M059J (cell line): ENCODE measurements around the gene TARBP1. TPM values are rescaled to one million over a fixed set of nuclear protein-coding genes. Genes with fewer than 3 reads are reported as not detected.
"Not testable (repeated sequence)": the region's sequence is repeated elsewhere in the genome, so short reads cannot be mapped to it uniquely, and the experiment has no call there.

ENCODE experiments used
- DNase-seq: peaks from one replicate; pipeline ENCODE4 v3.0.0-alpha.2; 2012; ENCODE audit warnings: low read depth
- total RNA-seq: library from RNA; depleted of rRNA; stranded (reverse); fragments of >200 nt; shearing (Covaris generic); gene quantifications from 2 replicates; pipeline ENCODE4 v1.2.3, GENCODE V29; 2014

The TARBP1 gene
- total RNA-seq, 1 experiment from 2014 or later: 17.1 TPM

DNA sequence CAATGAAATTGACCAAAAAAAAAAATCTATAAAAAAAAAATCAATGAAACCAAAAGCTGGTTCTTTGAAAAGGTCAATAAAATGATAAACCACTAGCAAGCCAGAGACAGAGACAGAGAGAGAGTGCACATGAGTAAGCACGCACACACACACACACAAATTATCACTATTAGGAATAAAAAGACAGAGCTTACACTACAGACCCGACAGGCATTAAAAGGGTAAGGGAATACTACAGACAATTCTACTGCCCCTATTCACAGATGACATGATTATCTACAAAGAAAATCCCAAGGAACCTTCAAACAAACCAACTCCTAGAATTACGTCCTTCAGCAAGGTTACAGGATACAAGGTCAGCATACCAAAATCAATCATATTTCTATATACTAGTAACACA, 38.6 kb downstream of the TARBP1 start:
- DNase-seq: peak; percentile 2

DNA sequence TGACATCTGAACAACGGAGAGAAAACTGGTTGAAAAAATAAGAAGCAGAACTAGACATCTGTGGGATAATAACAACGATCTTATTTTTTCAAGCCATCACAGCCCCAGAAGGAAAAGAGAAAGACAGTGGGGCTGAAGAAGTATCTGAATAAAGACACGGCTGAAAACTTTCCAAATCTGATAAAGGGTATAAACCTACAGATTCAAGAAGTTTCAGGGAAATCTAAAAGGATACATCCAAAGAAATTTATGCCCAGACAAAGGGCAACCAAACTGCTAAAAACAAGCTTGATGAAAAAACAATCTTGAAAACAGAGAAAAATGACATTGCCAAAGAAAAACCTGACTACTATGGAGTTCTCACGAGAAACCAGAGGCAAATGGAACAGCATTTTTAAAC, 40.4 kb downstream of the TARBP1 start:
- DNase-seq: no peak

DNA sequence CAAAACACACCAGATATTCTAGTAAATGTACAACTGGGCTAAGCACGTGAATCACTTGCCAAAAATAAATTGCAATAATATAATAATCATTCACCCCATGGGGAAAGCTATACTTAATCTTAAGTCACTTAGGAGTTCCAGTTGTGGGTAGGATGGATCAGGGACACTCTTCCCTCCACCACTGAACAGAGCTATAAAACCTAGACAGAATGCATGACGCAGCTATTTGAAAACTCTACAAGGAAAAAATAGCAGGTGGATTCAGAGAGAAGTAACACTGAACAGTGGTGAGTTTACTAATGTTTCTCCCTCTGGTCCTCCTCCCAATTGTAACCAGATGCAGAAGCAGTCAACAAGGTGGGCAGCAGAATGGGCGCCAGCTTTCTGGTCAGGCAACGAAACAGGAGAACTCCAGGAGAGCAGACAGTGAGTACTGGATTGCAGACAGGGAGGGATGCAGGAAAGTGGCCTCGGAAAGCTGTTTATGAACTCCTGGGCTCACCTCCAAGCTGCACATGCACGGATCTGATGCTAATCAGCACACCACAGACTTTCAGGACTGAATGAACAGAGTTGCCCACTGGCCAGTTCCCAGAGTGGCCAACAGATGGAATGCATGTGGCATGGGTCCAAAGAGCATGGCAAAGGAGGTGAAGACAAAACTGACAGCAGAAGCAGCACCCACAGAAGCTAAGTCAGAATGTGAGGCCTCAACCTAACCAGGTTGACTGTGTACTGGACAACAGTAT, 41.4 kb downstream of the TARBP1 start:
- DNase-seq: peak; percentile 91

DNA sequence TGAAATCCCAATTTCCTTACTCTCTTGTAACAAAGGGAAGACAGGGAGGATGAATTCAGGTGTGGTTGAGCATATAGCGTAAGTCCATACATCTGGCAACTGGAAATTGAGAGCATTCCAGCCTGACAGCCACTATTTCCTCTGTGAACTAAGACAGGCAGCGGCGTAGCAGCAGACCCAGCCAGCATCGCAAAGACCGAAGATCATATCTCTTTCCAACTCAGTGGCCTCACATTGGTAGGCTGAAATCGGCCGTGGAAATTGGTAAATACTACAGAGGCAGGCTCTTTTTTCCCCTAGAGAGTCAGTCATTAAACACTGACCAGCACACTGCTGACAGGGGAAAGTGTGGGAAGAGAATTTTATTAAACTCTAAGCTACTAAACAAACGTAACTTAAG, 43.4 kb downstream of the TARBP1 start:
- no peak for DNase-seq

DNA sequence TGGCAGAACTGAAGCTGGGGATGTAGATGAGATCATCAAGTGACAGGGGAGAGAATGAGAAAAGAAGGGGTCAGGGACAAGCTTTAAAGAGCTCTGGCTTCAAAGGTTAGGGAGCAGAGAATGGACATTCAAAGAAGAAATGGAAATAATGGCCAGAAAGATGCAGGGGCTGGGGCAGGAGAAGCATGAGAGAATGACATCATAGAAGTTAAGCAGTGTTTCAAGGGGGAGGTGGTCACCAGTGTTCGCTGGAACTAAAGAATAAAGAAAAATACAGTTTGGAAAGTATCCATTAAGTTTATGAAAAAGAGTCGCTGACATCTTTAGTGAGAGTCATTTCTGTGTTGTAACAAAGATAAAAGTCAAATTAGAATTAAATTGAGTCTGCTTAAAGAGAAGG, 44.3 kb downstream of the TARBP1 start:
- DNase-seq: no peak

DNA sequence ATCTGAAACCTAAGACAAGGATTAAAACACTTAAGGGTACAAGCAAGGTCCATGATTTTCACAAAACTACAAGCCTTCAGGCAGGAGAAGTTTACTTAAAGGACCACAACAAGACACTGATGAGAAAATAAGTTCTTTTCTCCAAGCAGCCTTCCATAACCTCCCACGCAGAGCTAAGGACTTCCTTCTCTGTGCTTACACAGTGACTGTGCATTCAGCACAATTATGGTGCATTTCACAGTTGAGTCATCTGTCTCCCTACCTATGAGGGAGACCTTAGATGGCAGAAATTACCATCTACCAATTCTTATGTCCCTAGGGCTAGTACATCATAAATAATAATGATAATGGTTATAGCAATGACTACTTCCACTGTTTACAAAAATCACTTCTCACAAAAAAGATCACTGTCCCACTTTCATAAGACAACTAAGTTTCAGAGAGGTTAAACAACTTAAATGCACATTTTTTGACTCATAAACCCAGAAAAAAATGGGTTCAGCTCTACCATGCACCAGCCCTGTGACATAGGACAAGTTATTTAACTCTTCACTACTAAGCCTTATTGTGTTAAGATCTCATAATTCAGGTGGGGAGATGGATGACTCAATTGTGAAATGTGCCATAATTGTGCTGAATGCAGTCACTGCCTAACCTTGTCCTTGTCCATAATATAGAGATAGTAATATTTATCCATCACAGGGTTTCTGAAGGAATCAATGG, 45.3 kb downstream of the TARBP1 start:
- peak; percentile 60 for DNase-seq

DNA sequence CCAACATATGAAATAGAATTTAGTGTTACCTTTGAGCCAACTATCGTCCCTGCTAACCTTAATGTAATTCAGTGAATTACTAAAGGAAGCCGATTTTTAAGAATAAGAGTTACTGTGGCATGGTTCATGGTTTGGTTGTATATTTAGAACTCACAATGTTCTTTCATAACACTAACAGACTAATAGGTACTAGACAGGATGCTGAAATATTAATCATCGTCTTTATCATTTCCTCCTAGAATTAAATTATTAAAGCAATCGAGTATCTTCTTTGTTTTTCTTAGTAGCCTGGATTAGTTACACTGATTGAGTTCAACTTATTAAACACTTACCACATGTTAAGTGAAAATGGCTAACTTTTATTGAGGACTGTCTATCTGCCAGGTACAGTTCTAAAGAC, 47.7 kb downstream of the TARBP1 start:
- DNase-seq: no peak

DNA sequence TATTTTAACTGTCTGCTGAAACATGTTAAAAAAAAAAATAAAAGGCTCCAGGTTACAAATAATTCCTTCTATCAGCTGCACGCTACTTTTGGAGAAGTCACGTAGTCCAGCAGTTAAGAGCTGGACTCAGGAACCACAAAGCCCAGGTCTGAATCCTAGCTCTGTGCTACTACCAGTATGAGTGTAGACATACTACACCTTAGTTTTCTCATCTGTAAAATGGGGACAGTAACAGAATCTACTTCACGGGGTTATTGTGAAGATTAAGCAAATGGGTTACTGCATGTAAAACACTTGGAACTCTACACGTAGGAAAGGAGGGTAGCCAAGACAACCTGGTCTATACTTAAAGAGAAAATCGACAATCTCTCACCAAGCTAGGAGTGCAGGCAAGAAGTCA, 48.3 kb downstream of the TARBP1 start:
- no peak for DNase-seq

DNA sequence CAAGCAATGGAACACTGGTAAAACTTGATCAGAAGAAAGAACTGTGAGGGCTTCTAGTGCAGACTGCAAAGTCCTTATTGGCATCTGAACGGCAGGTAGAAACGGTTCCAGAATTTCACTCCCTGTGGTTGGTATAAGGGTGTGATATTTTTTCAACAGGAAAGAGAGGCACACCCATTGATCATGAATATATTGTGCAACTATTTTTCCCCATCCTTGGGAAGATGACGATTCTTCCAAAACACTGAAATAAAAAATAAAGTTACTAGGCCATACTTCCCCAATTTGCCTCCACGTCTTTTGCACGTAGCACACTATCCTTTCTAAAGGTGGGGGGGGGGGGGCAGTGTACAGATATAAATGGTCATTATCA, 49.6 kb downstream of the TARBP1 start:
- DNase-seq: no peak

DNA sequence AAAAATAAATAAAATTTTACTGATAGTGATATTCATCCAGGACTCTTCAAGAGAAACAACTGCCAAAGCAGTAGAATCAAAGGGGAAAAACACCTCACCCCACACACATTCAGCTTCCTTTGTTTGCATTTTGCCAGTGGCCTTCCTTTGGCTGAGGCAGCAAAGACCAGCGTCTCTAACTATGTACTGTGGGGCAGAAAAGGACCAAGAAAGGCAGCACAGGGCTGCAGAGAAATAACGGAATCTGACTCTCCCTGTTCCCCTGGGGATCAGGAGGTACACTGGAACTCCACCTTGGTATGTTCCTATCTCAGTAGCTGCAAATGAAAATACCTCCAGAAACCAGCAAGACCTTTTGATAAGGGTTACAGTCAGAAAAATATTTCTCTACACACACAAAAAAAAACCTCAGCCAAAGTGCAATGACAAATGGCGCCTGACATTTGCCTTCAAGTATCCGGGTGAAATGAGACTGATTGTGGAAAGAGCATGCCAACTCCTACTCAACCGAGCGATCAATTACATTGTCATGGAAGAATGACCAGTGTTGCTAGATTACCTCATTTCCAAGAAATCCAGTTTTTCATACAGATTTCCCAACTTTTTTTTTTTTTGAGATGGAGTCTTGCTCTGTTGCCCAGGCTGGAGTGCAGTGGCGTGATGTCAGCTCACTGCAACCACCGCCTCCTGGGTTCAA, 50.9 kb downstream of the TARBP1 start:
- DNase-seq: no peak

DNA sequence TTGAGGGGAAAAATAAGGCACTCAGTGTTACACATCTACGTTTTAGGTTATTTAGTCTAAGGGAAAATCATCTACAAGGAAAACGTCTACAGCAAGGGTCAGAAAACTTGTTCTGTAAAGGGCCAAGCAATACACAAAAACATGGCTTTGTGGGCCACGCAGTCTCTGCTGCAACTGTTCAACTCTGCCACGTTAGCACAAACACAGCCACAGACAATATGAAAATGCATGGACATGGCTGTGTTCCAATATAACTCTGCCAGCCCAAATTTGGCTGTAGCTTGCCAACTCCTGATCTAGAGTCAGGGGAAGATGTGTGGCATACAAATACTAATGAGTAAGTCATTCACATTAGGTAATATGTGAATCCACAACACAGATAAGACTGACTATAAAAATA, 65.0 kb downstream of the TARBP1 start:
- no peak for DNase-seq

DNA sequence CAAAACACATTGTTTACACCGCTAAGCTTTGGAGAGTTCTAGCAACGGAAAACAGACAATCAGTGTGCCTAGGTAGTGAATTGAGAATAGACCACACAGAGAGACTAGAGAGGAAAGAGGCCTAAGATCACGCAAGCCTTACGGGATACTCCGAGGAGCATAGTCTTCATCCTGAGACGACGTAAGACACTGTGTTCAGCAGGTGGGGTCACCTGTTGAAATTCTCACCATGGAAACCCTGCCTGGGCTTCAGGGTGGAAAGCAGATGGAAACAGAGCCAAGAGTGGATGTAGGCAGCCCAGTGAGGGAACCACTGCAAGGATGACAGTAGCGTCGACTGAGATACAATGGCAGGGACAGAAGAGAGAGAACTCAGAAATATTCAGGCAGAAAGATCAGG, 65.5 kb downstream of the TARBP1 start:
- DNase-seq: no peak

DNA sequence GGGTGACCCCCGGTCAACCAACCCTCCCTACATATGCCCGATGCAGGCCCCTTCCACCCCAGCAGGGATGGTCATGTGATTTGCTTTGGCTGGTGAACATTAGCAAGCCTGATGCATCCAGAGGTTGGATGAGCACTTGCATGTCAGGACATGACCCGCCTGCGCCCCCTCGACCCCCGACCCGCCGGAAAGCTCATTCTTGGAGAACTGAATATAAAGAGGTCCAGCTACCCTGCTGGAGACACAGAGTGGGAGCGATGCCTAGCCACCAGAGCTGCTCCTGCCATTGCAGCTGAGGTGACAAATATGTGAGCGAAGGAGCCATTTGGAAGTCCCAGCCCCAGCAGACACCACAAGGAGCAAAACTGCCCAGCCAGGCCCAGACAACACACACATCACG, 66.1 kb downstream of the TARBP1 start:
- no peak for DNase-seq

DNA sequence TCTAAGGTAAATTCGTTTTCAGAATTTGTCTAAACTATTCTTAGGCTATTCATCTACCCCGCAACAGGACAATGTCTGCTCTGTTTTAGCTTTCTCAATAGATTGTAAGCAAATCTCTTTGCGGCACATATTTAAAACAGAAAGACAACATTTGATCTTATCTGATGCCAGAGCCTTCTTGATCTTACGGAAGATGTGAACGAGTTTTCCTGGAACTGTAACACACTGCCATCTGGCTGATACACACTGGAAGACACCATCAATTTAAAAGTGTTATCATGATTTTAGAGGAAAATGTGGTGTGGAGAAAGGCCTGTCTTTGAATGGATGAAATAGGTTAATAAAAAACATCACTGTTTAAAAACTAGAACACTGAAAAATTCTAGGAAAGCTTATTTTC, 69.7 kb downstream of the TARBP1 start:
- DNase-seq: no peak

DNA sequence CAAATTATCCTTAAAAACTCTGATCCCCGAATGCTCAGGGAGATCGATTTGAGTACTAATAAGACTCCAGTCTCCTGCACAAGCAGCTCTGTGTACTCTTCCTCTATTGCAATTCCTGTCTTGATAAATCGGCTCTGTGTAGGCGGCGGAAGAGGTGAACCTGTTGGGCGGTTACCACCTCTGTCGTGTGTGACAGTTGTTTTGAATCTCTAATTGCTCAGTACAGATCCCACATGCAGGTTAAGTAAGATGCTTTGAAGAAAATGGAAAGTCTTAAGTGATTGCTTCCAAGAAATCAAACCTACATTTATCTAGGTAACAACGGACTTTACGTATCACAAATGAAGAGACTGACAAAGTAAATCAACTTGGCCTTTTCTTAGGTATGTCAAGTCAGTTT, 70.2 kb downstream of the TARBP1 start:
- DNase-seq: no peak

DNA sequence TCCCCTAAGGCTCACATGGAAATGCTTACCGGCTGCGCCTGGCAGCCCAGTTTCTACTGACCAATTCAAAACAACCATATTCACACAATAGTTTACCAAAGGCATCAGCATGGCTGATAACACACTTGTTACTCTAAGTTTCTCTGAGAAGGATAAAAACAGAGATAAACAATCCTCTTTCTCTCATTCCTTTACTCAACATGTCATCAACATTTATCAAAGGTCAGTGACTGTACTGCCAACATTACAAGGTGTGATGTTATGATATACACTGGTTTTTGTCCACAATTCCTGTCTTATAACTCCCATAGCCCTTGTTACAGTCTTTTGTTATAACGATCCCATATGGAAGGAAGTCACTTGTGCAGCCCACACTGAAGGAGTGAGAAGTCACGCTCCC, 72.1 kb downstream of the TARBP1 start:
- no peak for DNase-seq

DNA sequence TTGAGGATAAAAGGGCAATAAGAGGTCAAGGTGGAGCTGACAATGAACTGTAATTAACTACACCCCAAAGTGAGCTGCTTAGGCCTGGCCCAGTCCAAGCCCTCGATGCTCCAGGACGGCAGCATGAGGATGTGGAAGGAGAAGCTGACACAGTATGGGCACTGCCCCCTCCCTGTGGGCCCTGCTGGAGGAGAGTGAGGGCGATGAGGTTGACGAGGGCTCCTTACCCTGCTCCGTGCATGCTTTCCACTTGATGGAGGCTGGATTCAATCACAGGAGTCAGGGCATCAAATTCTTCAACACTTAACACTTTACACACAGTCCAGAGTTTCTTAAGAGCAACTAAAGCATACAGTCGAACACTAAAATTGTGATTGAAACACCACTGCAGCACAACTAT, 73.3 kb downstream of the TARBP1 start:
- DNase-seq: no peak

DNA sequence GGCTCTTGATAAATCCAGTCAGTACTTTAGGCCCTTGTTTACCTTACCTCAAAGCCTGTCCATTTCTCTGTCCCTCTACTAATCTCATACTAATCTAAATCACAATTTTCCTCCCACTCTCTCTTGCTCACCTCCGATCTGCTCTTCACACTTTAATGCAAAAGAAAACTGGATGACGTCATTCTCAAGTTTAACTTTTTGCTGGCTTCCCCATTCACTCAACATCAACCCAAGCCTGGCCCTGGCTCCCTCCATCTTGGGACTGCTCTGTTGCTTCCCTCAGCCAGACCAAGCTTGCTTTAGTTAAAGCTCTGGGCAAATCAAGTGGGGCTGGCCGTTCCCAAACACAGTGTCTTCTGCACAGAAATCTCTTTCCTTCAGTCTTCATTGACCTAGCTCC, 76.0 kb downstream of the TARBP1 start:
- no peak for DNase-seq

DNA sequence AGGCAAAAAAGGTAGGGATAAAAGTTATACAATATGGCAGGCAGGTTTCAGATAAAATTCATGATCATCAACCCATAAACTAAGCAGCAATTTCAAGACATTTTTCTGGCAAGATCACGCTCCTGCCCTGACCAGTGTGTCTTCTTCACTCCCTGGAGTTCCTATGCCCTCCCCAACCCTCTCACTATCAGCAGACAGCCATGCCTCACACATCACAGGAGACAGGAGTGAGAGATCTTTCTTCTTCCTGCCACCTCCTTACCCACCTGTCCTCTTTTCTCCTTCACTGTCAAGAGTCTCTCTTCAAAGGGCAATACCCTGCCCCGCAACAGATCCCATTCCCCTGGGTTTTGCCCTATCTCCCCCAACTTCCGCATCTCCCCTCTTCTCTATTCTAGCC, 77.3 kb downstream of the TARBP1 start:
- DNase-seq: no peak

DNA sequence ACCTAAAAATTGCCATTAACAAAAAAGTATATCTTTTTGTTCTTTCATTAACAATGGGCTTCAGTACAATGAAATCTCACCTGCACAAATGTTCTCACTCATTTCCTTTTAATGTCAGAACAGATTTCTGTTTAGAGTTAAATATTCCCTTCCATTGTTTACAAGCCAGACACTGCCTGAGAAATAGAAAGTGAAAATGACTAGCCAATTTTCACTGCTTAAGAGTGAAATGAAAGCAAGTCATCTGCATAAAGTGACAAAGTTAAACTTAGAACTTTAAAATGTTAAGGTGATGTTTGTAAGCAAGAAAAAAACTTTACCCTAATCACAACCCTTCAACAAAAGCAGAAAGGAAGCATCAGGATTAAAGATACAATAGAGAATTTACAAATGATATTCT, 78.2 kb downstream of the TARBP1 start:
- peak; percentile 43 for DNase-seq

DNA sequence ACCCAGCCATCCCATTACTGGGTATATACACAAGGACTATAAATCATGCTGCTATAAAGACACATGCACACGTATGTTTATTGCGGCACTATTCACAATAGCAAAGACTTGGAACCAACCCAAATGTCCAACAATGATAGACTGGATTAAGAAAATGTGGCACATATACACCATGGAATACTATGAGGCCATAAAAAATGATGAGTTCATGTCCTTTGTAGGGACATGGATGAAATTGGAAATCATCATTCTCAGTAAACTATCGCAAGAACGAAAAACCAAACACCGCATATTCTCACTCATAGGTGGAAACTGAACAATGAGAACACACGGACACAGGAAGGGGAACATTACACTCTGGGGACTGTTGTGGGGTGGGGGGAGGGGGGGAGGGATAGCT, 79.5 kb downstream of the TARBP1 start:
- not testable (repeated sequence) for DNase-seq

DNA sequence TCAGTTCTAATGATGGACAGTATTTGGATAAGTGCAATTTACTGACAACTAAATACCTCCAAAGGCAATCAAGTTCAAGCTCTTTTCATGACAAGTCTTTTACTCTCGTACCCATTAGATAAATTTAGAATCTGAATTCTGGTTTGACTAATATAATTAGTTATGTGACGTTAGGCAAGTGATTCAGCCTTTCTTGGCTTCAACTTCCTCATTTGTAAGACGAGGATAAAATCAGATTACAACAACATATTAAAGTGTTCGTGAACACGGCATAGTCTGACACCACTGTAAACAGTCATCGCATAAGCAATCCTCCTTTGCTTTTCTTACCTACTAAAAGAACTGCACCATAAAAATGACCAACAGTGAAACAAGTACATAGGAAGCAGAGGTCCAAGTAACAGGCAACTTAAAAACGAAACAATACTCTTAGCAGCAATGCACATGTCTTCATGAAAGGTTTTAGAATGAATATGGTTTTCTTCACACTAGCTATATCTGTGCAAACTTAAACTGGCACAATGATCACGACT, 80.1 kb downstream of the TARBP1 start:
- DNase-seq: peak; percentile 70

DNA sequence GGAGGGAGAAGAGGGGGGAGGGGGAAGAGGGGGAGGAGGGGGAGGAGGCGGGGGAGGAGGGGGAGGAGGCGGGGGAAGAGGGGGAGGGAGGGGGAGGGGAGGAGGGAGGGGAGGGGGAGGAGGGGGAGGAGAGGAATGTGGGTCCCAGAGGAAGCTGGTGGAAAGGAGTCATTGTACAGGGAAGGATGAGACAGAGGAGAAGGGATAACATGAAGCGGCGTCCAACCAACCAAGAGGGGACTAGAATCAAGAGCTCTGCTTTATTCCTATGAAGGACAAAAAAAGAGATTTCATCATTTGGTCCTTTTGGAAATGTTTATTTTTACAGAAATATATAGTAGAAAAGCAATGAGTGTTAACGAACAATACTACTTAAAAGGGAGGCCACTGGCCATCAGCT, 81.2 kb downstream of the TARBP1 start:
- DNase-seq: peak; percentile 16
